PC-3 (cell line): Measurements from ENCODE around the gene THSD8.

Experiments
- EZH2 ChIP-seq: fragments of 300-600 bp; sonication (generic); IDR thresholded peaks from one replicate; pipeline ENCODE4 v1.6.1; 2017; ENCODE audit warnings: antibody characterized with exemption, mild to moderate bottlenecking, low read length; ENCODE audit not compliant: unreplicated experiment
- EZH2phosphoT487 ChIP-seq: fragments of 300-600 bp; sonication (generic); IDR thresholded peaks from 2 replicates; pipeline ENCODE4 v1.6.1; 2018; ENCODE audit warnings: mild to moderate bottlenecking, antibody characterized with exemption, low read length, borderline replicate concordance
- TF ChIP-seq, protein P1 (sequence below): fragments of 300-600 bp; sonication (generic); conservative IDR thresholded peaks from 2 replicates; pipeline ENCODE4 v1.5.1; 2017; ENCODE audit warnings: antibody characterized with exemption, low read depth, mild to moderate bottlenecking, low read length

DNA sequence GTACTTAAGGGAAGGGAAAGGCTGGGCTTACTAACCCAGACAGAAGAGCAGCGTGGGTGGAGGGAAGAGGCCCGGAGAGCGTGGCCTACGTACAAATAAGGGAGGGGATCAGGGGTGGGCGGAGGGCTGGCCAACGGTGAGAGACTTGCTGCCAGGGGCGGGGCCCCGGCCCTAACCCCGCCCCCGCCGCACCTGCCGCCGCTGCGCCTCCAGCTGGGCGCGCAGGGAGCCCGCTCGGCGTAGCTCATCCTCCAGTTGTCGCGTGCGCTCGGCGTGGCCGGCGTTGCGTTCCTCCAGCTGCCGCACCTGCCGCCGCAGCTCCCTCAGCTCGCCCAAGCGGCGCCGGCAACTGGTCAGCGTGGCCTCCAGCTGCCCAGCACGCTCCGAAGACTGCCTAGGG, 32.2 kb upstream of the THSD8 start:
- TF ChIP-seq, protein P1, sequence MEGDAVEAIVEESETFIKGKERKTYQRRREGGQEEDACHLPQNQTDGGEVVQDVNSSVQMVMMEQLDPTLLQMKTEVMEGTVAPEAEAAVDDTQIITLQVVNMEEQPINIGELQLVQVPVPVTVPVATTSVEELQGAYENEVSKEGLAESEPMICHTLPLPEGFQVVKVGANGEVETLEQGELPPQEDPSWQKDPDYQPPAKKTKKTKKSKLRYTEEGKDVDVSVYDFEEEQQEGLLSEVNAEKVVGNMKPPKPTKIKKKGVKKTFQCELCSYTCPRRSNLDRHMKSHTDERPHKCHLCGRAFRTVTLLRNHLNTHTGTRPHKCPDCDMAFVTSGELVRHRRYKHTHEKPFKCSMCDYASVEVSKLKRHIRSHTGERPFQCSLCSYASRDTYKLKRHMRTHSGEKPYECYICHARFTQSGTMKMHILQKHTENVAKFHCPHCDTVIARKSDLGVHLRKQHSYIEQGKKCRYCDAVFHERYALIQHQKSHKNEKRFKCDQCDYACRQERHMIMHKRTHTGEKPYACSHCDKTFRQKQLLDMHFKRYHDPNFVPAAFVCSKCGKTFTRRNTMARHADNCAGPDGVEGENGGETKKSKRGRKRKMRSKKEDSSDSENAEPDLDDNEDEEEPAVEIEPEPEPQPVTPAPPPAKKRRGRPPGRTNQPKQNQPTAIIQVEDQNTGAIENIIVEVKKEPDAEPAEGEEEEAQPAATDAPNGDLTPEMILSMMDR, result no peak
- no peak for TF ChIP-seq EZH2
- TF ChIP-seq EZH2phosphoT487, result no peak
